WTC11 (cell line): ENCODE data around the gene GPR135. TPM values are rescaled to one million over a fixed set of nuclear protein-coding genes. Genes with fewer than 3 reads are reported as not detected.

Experiments used
- ATAC-seq: fragments of 200-7000 bp; cut with Tn5 transposase; 2 replicates; pipeline ENCODE4 v1.10.0; 2021; ENCODE audit warnings: mild to moderate bottlenecking, moderate library complexity
- CTCF ChIA-PET: fragments of 300-600 bp; sonication (Branson Sonifier 250); formaldehyde crosslinking; loops from one replicate; lab custom pipeline; 2021; ENCODE audit warnings: antibody characterized with exemption; lab: Charles Lee
- POLR2A ChIA-PET: fragments of 350-600 bp; sonication (Branson Sonifier 250); formaldehyde crosslinking; loops from one replicate; lab custom pipeline; 2021; ENCODE audit warnings: antibody characterized with exemption; lab: Charles Lee
- DNase-seq: peaks from one replicate; pipeline ENCODE4 v3.0.0; 2021; ENCODE audit warnings: low spot score
- H3K27ac Mint-ChIP-seq: 2 replicates; pipeline ENCODE4 v1.8.0; 2021; ENCODE audit warnings: mixed read lengths
- H3K27me3 Mint-ChIP-seq: 2 replicates; pipeline ENCODE4 v1.8.0; 2021; ENCODE audit warnings: low read depth, mild to moderate bottlenecking, moderate library complexity, mixed read lengths
- H3K36me3 Mint-ChIP-seq: 2 replicates; pipeline ENCODE4 v1.8.0; 2021; ENCODE audit warnings: mixed read lengths
- H3K4me1 Mint-ChIP-seq: 2 replicates; pipeline ENCODE4 v1.8.0; 2022; ENCODE audit warnings: mixed read lengths
- H3K4me3 Mint-ChIP-seq: 2 replicates; pipeline ENCODE4 v1.8.0; 2021; ENCODE audit warnings: mild to moderate bottlenecking, moderate library complexity, mixed read lengths
- H3K9me3 Mint-ChIP-seq: 2 replicates; pipeline ENCODE4 v1.8.0; 2021; ENCODE audit warnings: mixed read lengths
- ARID4B ChIP-seq: sonication (generic); formaldehyde crosslinking; IDR thresholded peaks from 2 replicates; pipeline ENCODE4 v1.8.0; 2023; ENCODE audit warnings: missing genetic modification reagents, mild to moderate bottlenecking, borderline replicate concordance
- EMX1 ChIP-seq: fragments of 250-450 bp; sonication (Bioruptor Pico); IDR thresholded peaks from 2 replicates; pipeline ENCODE4 v1.8.0; 2021; ENCODE audit warnings: mild to moderate bottlenecking
- ERG ChIP-seq: fragments of 250-450 bp; sonication (Bioruptor Pico); IDR thresholded peaks from 2 replicates; pipeline ENCODE4 v1.8.0; 2021; ENCODE audit warnings: mild to moderate bottlenecking
- ETV6 ChIP-seq: sonication (generic); formaldehyde crosslinking; IDR thresholded peaks from 2 replicates; pipeline ENCODE4 v1.8.1; 2022; ENCODE audit warnings: mild to moderate bottlenecking, missing genetic modification reagents
- FOXJ3 ChIP-seq: sonication (generic); formaldehyde crosslinking; IDR thresholded peaks from 2 replicates; pipeline ENCODE4 v1.9.0; 2021; ENCODE audit warnings: missing genetic modification reagents, mild to moderate bottlenecking, borderline replicate concordance
- GRHL2 ChIP-seq: fragments of 250-450 bp; sonication (Bioruptor Pico); IDR thresholded peaks from 2 replicates; pipeline ENCODE4 v1.8.0; 2022; ENCODE audit warnings: mild to moderate bottlenecking, moderate library complexity; ENCODE audit not compliant: insufficient replicate concordance, severe bottlenecking
- JUN ChIP-seq: sonication (generic); formaldehyde crosslinking; IDR thresholded peaks from 2 replicates; pipeline ENCODE4 v1.8.0; 2023; ENCODE audit warnings: mild to moderate bottlenecking, missing genetic modification reagents
- MLX ChIP-seq: sonication (generic); formaldehyde crosslinking; IDR thresholded peaks from 2 replicates; pipeline ENCODE4 v1.8.1; 2023; ENCODE audit warnings: mild to moderate bottlenecking, missing genetic modification reagents, moderate library complexity
- NR3C1 ChIP-seq: sonication (generic); formaldehyde crosslinking; conservative IDR thresholded peaks from 2 replicates; pipeline ENCODE4 v1.8.1; 2023; ENCODE audit warnings: low read depth, mild to moderate bottlenecking, missing genetic modification reagents
- SMAD3 ChIP-seq: sonication (generic); formaldehyde crosslinking; IDR thresholded peaks from 2 replicates; pipeline ENCODE4 v1.8.0; 2022; ENCODE audit warnings: missing genetic modification reagents, mild to moderate bottlenecking, borderline replicate concordance
- STAT6 ChIP-seq: sonication (generic); formaldehyde crosslinking; conservative IDR thresholded peaks from 2 replicates; pipeline ENCODE4 v1.8.1; 2023; ENCODE audit warnings: mild to moderate bottlenecking, low read depth, missing genetic modification reagents, moderate library complexity
- TEAD4 ChIP-seq: sonication (generic); formaldehyde crosslinking; IDR thresholded peaks from 2 replicates; pipeline ENCODE4 v1.8.0; 2022; ENCODE audit warnings: mild to moderate bottlenecking, missing genetic modification reagents
- TP53 ChIP-seq: sonication (generic); formaldehyde crosslinking; IDR thresholded peaks from 2 replicates; pipeline ENCODE4 v1.8.1; 2023; ENCODE audit warnings: mild to moderate bottlenecking, missing genetic modification reagents
- ZBTB43 ChIP-seq: sonication (generic); formaldehyde crosslinking; IDR thresholded peaks from 2 replicates; pipeline ENCODE4 v1.8.1; 2023; ENCODE audit warnings: mild to moderate bottlenecking, missing genetic modification reagents
- ZMAT4 ChIP-seq: fragments of 250-450 bp; sonication (Bioruptor Pico); IDR thresholded peaks from 2 replicates; pipeline ENCODE4 v1.9.0; 2021; ENCODE audit warnings: mild to moderate bottlenecking
- ZNF121 ChIP-seq: sonication (generic); formaldehyde crosslinking; IDR thresholded peaks from 2 replicates; pipeline ENCODE4 v1.8.0; 2023; ENCODE audit warnings: missing genetic modification reagents
- ZNF425 ChIP-seq: fragments of 250-450 bp; sonication (Bioruptor Pico); conservative IDR thresholded peaks from 2 replicates; pipeline ENCODE4 v1.9.0; 2021; ENCODE audit warnings: mild to moderate bottlenecking
- ZNF532 ChIP-seq: fragments of 250-450 bp; sonication (Bioruptor Pico); IDR thresholded peaks from 2 replicates; pipeline ENCODE4 v1.9.0; 2021; ENCODE audit warnings: mild to moderate bottlenecking, borderline replicate concordance
- total RNA-seq: library from RNA; stranded (reverse); gene quantifications from 3 replicates; pipeline ENCODE4 v1.2.3, GENCODE V29; 2021

Gene GPR135
- total RNA-seq, 1 experiment from 2014 or later = 1.7 TPM

- no peaks in the 10 kb centered on the region for H3K27me3 Mint-ChIP-seq
- ATAC-seq (no peak), DNase-seq (no peak)
- no peak for TF ChIP-seq STAT6 (CRISPR knock-in tag)
- TF ChIP-seq GRHL2 (CRISPR knock-in tag) = no peak
- no peak for TF ChIP-seq ZNF121 (CRISPR knock-in tag)
- TF ChIP-seq ETV6 (CRISPR knock-in tag) = no peak
- no peak for TF ChIP-seq ERG (CRISPR knock-in tag)
- no peak for TF ChIP-seq ARID4B (CRISPR knock-in tag)
- TF ChIP-seq TEAD4 = no peak
- TF ChIP-seq ZMAT4 (CRISPR knock-in tag) = no peak
- no peak for TF ChIP-seq ZNF425 (CRISPR knock-in tag)
- no peak for TF ChIP-seq FOXJ3 (CRISPR knock-in tag)
- TF ChIP-seq EMX1 (CRISPR knock-in tag) = no peak
- no peak for TF ChIP-seq ZNF532 (CRISPR knock-in tag)
- TF ChIP-seq JUN (CRISPR knock-in tag) = no peak
- no peak for TF ChIP-seq ZBTB43
- no peak for TF ChIP-seq NR3C1 (CRISPR knock-in tag)
- no peak for TF ChIP-seq SMAD3 (CRISPR knock-in tag)
- TF ChIP-seq TP53 (CRISPR knock-in tag) = no peak
- no peak for TF ChIP-seq MLX
- TF ChIP-seq, all 79 proteins: peak for 0
- POLR2A ChIA-PET = no interaction called here
- H3K36me3 Mint-ChIP-seq = no peaks in the 10 kb centered on the region
- no peaks in the 10 kb centered on the region for H3K9me3 Mint-ChIP-seq
- H3K27ac Mint-ChIP-seq = no peak overlapping the region
- CTCF ChIA-PET = interaction anchor here (0.9 to 1.2 kb wide), 2 partner anchors 10 to 302 kb away, joined by 3 to 4 read pairs; no protein-coding TSS in a partner anchor
- no peaks in the 10 kb centered on the region for H3K4me1 Mint-ChIP-seq
- H3K4me3 Mint-ChIP-seq = no peak overlapping the region
Measured at GRCh38 chr14:59435101-59435500, 30.1 kb downstream of the GPR135 start.
